Measurements from ENCODE around the gene F7.

DNA sequence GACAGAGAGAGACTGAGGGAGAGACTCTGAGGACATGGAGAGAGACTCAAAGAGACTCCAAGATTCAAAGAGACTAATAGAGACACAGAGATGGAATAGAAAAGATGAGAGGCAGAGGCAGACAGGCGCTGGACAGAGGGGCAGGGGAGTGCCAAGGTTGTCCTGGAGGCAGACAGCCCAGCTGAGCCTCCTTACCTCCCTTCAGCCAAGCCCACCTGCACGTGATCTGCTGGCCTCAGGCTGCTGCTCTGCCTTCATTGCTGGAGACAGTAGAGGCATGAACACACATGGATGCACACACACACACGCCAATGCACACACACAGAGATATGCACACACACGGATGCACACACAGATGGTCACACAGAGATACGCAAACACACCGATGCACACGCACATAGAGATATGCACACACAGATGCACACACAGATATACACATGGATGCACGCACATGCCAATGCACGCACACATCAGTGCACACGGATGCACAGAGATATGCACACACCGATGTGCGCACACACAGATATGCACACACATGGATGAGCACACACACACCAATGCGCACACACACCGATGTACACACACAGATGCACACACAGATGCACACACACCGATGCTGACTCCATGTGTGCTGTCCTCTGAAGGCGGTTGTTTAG is 13.7 kb downstream of the F7 start:
- TF ChIP-seq POLR2A (IDR thresholded peaks at IDR 0.05) = no peak
- TF ChIP-seq, protein P1, sequence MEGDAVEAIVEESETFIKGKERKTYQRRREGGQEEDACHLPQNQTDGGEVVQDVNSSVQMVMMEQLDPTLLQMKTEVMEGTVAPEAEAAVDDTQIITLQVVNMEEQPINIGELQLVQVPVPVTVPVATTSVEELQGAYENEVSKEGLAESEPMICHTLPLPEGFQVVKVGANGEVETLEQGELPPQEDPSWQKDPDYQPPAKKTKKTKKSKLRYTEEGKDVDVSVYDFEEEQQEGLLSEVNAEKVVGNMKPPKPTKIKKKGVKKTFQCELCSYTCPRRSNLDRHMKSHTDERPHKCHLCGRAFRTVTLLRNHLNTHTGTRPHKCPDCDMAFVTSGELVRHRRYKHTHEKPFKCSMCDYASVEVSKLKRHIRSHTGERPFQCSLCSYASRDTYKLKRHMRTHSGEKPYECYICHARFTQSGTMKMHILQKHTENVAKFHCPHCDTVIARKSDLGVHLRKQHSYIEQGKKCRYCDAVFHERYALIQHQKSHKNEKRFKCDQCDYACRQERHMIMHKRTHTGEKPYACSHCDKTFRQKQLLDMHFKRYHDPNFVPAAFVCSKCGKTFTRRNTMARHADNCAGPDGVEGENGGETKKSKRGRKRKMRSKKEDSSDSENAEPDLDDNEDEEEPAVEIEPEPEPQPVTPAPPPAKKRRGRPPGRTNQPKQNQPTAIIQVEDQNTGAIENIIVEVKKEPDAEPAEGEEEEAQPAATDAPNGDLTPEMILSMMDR (IDR thresholded peaks at IDR 0.05) = no peak
